Measurements from ENCODE around the gene KLHDC9.

KLHDC9 gene

GRCh38 chr1:161099090-161099802 is 1.1 kb downstream of the KLHDC9 start:
- no peak; the same call in 2 of the 3 replicates for ATAC-seq
- no peak for TF ChIP-seq TOX (CRISPR knock-in tag; IDR thresholded peaks at IDR 0.05; ENCODE audit: borderline replicate concordance)
- no peak for TF ChIP-seq ZC3H10 (CRISPR knock-in tag; IDR thresholded peaks at IDR 0.05)
- no peak for TF ChIP-seq ZNF8 (CRISPR knock-in tag; IDR thresholded peaks at IDR 0.05)
- no peak for TF ChIP-seq TCF4 (CRISPR knock-in tag; IDR thresholded peaks at IDR 0.05; ENCODE audit: borderline replicate concordance)
- no peak for TF ChIP-seq BACH2 (CRISPR knock-in tag; IDR thresholded peaks at IDR 0.05; ENCODE audit: borderline replicate concordance)
- no peak for TF ChIP-seq ZFP30 (CRISPR knock-in tag; IDR thresholded peaks at IDR 0.05)
- TF ChIP-seq ZNF565 (CRISPR knock-in tag; conservative IDR thresholded peaks at IDR 0.05; ENCODE audit: low read depth), result no peak
- no peak for TF ChIP-seq CSDC2 (CRISPR knock-in tag; IDR thresholded peaks at IDR 0.05)
- TF ChIP-seq OSR1 (CRISPR knock-in tag; IDR thresholded peaks at IDR 0.05), result no peak
- TF ChIP-seq SNAI2 (CRISPR knock-in tag; IDR thresholded peaks at IDR 0.05), result no peak

- no peak for ATAC-seq
- TF ChIP-seq RARB (CRISPR knock-in tag; IDR thresholded peaks at IDR 0.05), result no peak
- no peak for TF ChIP-seq GLIS3 (CRISPR knock-in tag; IDR thresholded peaks at IDR 0.05)
- TF ChIP-seq OSR1 (CRISPR knock-in tag; IDR thresholded peaks at IDR 0.05), result no peak
- TF ChIP-seq CSDC2 (CRISPR knock-in tag; IDR thresholded peaks at IDR 0.05), result no peak
- no peak for TF ChIP-seq TOX (CRISPR knock-in tag; IDR thresholded peaks at IDR 0.05; ENCODE audit: borderline replicate concordance)
- TF ChIP-seq PPARA (CRISPR knock-in tag; IDR thresholded peaks at IDR 0.05; ENCODE audit: borderline replicate concordance), result no peak
- no peak for TF ChIP-seq ZFP30 (CRISPR knock-in tag; IDR thresholded peaks at IDR 0.05)
- no peak for TF ChIP-seq ZNF8 (CRISPR knock-in tag; IDR thresholded peaks at IDR 0.05)
- TF ChIP-seq ARNTL (CRISPR knock-in tag; IDR thresholded peaks at IDR 0.05; ENCODE audit: borderline replicate concordance, low read depth), result no peak
- no peak for TF ChIP-seq CREB5 (CRISPR knock-in tag; IDR thresholded peaks at IDR 0.05; ENCODE audit: low read depth)
- no peak for TF ChIP-seq SNAI2 (CRISPR knock-in tag; IDR thresholded peaks at IDR 0.05)
Measured at GRCh38 chr1:161100556-161100955, 2.4 kb downstream of the KLHDC9 start.

GRCh38 chr1:161106431-161106830 is 8.3 kb downstream of the KLHDC9 start:
- no peak for ATAC-seq
- TF ChIP-seq CREB5 (CRISPR knock-in tag; IDR thresholded peaks at IDR 0.05; ENCODE audit: low read depth) (no peak), SNAI2 (CRISPR knock-in tag; IDR thresholded peaks at IDR 0.05) (no peak), CSDC2 (CRISPR knock-in tag; IDR thresholded peaks at IDR 0.05) (no peak), ESRRG (CRISPR knock-in tag; IDR thresholded peaks at IDR 0.05) (no peak), TCF4 (CRISPR knock-in tag; IDR thresholded peaks at IDR 0.05; ENCODE audit: borderline replicate concordance) (no peak), ZC3H10 (CRISPR knock-in tag; IDR thresholded peaks at IDR 0.05) (no peak), GLIS3 (CRISPR knock-in tag; IDR thresholded peaks at IDR 0.05) (no peak), OSR1 (CRISPR knock-in tag; IDR thresholded peaks at IDR 0.05) (no peak), ZNF70 (CRISPR knock-in tag; IDR thresholded peaks at IDR 0.05) (no peak), ZFP3 (CRISPR knock-in tag; IDR thresholded peaks at IDR 0.05) (no peak), ZNF565 (CRISPR knock-in tag; conservative IDR thresholded peaks at IDR 0.05; ENCODE audit: low read depth) (no peak), CSRNP3 (CRISPR knock-in tag; IDR thresholded peaks at IDR 0.05) (no peak), RARB (CRISPR knock-in tag; IDR thresholded peaks at IDR 0.05) (no peak), POU6F1 (CRISPR knock-in tag; IDR thresholded peaks at IDR 0.05; ENCODE audit: borderline replicate concordance, low read depth) (no peak), PPARA (CRISPR knock-in tag; IDR thresholded peaks at IDR 0.05; ENCODE audit: borderline replicate concordance) (no peak), PATZ1 (CRISPR knock-in tag; IDR thresholded peaks at IDR 0.05; ENCODE audit: borderline replicate concordance) (no peak), ISL1 (CRISPR knock-in tag; IDR thresholded peaks at IDR 0.05) (no peak), ZFP30 (CRISPR knock-in tag; IDR thresholded peaks at IDR 0.05) (no peak), TOX (CRISPR knock-in tag; IDR thresholded peaks at IDR 0.05; ENCODE audit: borderline replicate concordance) (no peak)

All from SK-N-SH treated with all-trans-retinoic acid at 6 μM for 48 hours (cell line).